Measurements from ENCODE around the gene HOXD8.

The HOXD8 gene

GRCh38 chr2:176128982-176129796 lies at the start of gene HOXD8:
TSS of gene HOXD8 (plus strand) at chr2:176129705. CDS start at chr2:176130367, 662 bp downstream.
- no peaks in the 10 kb centered on the region for H3K9me3 ChIP-seq (ENCODE audit: insufficient read depth, low read length)
- H3K36me3 ChIP-seq (ENCODE audit: low read length) = no peaks in the 10 kb centered on the region
- H3K27me3 ChIP-seq (ENCODE audit: low read length) = no peaks in the 10 kb centered on the region
- TF ChIP-seq EZH2phosphoT487 (conservative IDR thresholded peaks at IDR 0.05; ENCODE audit: low read length) = no peak
- TF ChIP-seq, protein P1, sequence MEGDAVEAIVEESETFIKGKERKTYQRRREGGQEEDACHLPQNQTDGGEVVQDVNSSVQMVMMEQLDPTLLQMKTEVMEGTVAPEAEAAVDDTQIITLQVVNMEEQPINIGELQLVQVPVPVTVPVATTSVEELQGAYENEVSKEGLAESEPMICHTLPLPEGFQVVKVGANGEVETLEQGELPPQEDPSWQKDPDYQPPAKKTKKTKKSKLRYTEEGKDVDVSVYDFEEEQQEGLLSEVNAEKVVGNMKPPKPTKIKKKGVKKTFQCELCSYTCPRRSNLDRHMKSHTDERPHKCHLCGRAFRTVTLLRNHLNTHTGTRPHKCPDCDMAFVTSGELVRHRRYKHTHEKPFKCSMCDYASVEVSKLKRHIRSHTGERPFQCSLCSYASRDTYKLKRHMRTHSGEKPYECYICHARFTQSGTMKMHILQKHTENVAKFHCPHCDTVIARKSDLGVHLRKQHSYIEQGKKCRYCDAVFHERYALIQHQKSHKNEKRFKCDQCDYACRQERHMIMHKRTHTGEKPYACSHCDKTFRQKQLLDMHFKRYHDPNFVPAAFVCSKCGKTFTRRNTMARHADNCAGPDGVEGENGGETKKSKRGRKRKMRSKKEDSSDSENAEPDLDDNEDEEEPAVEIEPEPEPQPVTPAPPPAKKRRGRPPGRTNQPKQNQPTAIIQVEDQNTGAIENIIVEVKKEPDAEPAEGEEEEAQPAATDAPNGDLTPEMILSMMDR (IDR thresholded peaks at IDR 0.05; ENCODE audit: insufficient read depth, low read length, poor library complexity, severe bottlenecking) = no peak
- H3K9ac ChIP-seq (ENCODE audit: low read length) = no peak within 1 kb of the TSS
- H2AFZ ChIP-seq (ENCODE audit: low read depth, low read length, severe bottlenecking) = no peak within 1 kb of the TSS
- H3K9me2 ChIP-seq (replicated peaks; ENCODE audit: insufficient read depth, low read length) = no peaks in the 10 kb centered on the region
- no peak within 1 kb of the TSS for H3K4me3 ChIP-seq (ENCODE audit: insufficient read depth, low read length, poor library complexity, severe bottlenecking)
- no peak within 1 kb of the TSS for H3K27ac ChIP-seq (ENCODE audit: low read depth, low read length)
- no peaks in the 10 kb centered on the region for H3K79me2 ChIP-seq (ENCODE audit: insufficient read depth, low read length)
- no peak within 1 kb of the TSS for H3K4me2 ChIP-seq (ENCODE audit: low read depth, low read length, poor library complexity, severe bottlenecking)
- no peaks in the 10 kb centered on the region for H3F3A ChIP-seq (ENCODE audit: insufficient read depth)
- H4K20me1 ChIP-seq (ENCODE audit: low read depth, low read length) = no peaks in the 10 kb centered on the region

DNA sequence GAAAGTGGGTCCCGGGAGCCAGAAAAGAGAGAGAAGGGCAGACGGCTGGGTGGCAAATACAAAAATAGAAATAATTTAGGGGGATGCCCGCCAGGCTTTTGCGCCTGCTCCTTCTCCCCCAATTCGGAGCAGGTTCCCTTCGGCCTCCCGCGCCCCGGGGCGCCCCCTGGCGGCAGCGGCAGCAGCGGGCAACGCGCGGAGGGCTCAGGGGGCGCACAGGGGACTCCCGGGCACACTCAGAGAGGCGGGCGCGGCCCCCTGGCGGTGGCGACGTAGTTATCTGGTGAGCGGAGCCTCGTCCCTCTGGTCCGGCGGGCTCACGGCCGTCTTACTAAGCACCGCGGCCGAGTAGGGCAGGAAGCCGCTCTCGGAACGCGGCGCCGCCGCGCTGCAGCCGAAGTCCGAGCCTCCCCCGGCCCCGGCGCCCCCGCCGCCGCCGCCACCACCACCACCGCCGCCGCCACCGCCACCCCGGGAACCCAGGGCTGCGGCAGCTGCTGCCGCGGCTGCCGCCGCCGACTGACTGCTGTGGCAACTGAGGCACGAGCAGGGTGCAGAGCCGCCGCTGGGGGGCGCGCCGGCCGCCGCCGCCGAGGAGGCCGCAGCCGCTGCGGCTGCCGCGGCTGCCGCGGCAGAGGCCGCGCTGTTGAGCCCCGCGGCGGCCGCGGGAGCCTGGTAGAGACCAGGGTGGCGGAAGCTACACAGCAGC lies 49.5 kb upstream of the HOXD8 start:
- no peak overlapping the region for H3K4me3 ChIP-seq (ENCODE audit: insufficient read depth, low read length, poor library complexity, severe bottlenecking)

GRCh38 chr2:176080540-176081375 lies 48.7 kb upstream of the HOXD8 start:
- Histone ChIP-seq H2AFZ (ENCODE audit: low read depth, low read length, severe bottlenecking) (no peak overlapping the region), H3K4me2 (ENCODE audit: low read depth, low read length, poor library complexity, severe bottlenecking) (no peak overlapping the region), H4K20me1 (ENCODE audit: low read depth, low read length) (no peaks in the 10 kb centered on the region), H3K36me3 (ENCODE audit: low read length) (no peaks in the 10 kb centered on the region), H3K27me3 (ENCODE audit: low read length) (no peaks in the 10 kb centered on the region), H3K27ac (ENCODE audit: low read depth, low read length) (no peak overlapping the region), H3K9ac (ENCODE audit: low read length) (no peak overlapping the region), H3F3A (ENCODE audit: insufficient read depth) (no peaks in the 10 kb centered on the region), H3K9me2 (replicated peaks; ENCODE audit: insufficient read depth, low read length) (no peaks in the 10 kb centered on the region), H3K9me3 (ENCODE audit: insufficient read depth, low read length) (no peaks in the 10 kb centered on the region), H3K79me2 (ENCODE audit: insufficient read depth, low read length) (no peaks in the 10 kb centered on the region), H3K4me3 (ENCODE audit: insufficient read depth, low read length, poor library complexity, severe bottlenecking) (no peak overlapping the region)
- no peak for TF ChIP-seq EZH2phosphoT487 (conservative IDR thresholded peaks at IDR 0.05; ENCODE audit: low read length)
- TF ChIP-seq, protein P1 (IDR thresholded peaks at IDR 0.05; ENCODE audit: insufficient read depth, low read length, poor library complexity, severe bottlenecking) = no peak

More for the DNA sequence above, 49.5 kb upstream of the HOXD8 start:
- Histone ChIP-seq H3K9me2 (replicated peaks; ENCODE audit: insufficient read depth, low read length) (no peaks in the 10 kb centered on the region), H3K9ac (ENCODE audit: low read length) (no peak overlapping the region), H2AFZ (ENCODE audit: low read depth, low read length, severe bottlenecking) (no peak overlapping the region), H3K9me3 (ENCODE audit: insufficient read depth, low read length) (no peaks in the 10 kb centered on the region), H3K79me2 (ENCODE audit: insufficient read depth, low read length) (no peaks in the 10 kb centered on the region), H3K27me3 (ENCODE audit: low read length) (no peaks in the 10 kb centered on the region), H3K4me2 (ENCODE audit: low read depth, low read length, poor library complexity, severe bottlenecking) (no peak overlapping the region), H4K20me1 (ENCODE audit: low read depth, low read length) (no peaks in the 10 kb centered on the region), H3K27ac (ENCODE audit: low read depth, low read length) (no peak overlapping the region), H3K36me3 (ENCODE audit: low read length) (no peaks in the 10 kb centered on the region), H3F3A (ENCODE audit: insufficient read depth) (no peaks in the 10 kb centered on the region)
- TF ChIP-seq, protein P1 (IDR thresholded peaks at IDR 0.05; ENCODE audit: insufficient read depth, low read length, poor library complexity, severe bottlenecking) = no peak
- no peak for TF ChIP-seq EZH2phosphoT487 (conservative IDR thresholded peaks at IDR 0.05; ENCODE audit: low read length)
